NCI-H2196 (cell line): ENCODE results near the gene MKNK1.

Experiments used
- DNase-seq: peaks from one replicate; lab custom pipeline; 2025; ENCODE audit not compliant: unreplicated experiment; lab: John Stamatoyannopoulos, UW

Gene MKNK1

GRCh38 chr1:46568461-46568891 lies 35.6 kb downstream of the MKNK1 start:
- no peak for DNase-seq

- DNase-seq: no peak
These were observed 40.7 kb downstream of the MKNK1 start for GRCh38 chr1:46563341-46563740.

GRCh38 chr1:46562498-46562897 lies 41.6 kb downstream of the MKNK1 start:
- no peak for DNase-seq

GRCh38 chr1:46558966-46559365 lies 45.1 kb downstream of the MKNK1 start:
- no peak for DNase-seq

GRCh38 chr1:46558141-46558963 lies 45.7 kb downstream of the MKNK1 start:
- no peak for DNase-seq

- DNase-seq: no peak
These were observed 46.7 kb downstream of the MKNK1 start for GRCh38 chr1:46557403-46557802.

GRCh38 chr1:46556822-46557221 lies 47.2 kb downstream of the MKNK1 start:
- DNase-seq: no peak

- no peak for DNase-seq
These were observed 48.0 kb downstream of the MKNK1 start for GRCh38 chr1:46555826-46556619.

- no peak for DNase-seq
These were observed 49.3 kb downstream of the MKNK1 start for GRCh38 chr1:46554597-46555381.

- DNase-seq: no peak
These were observed 49.9 kb downstream of the MKNK1 start for GRCh38 chr1:46554236-46554596.

GRCh38 chr1:46553506-46553905 lies 50.6 kb downstream of the MKNK1 start:
- DNase-seq: no peak

- DNase-seq: no peak
These were observed 51.5 kb downstream of the MKNK1 start for GRCh38 chr1:46552357-46553237.

GRCh38 chr1:46551597-46552095 lies 52.4 kb downstream of the MKNK1 start, which contains the start of gene KNCN:
TSS of gene KNCN (minus strand) at chr1:46551647. CDS start at chr1:46551215, 432 bp downstream.
- no peak for DNase-seq

- no peak for DNase-seq
These were observed 53.3 kb downstream of the MKNK1 start for GRCh38 chr1:46550751-46551231.

- peak; percentile 42 for DNase-seq
These were observed 54.1 kb downstream of the MKNK1 start for GRCh38 chr1:46549697-46550681.

GRCh38 chr1:46547481-46548383 lies 56.3 kb downstream of the MKNK1 start:
- DNase-seq: peak; percentile 35

- DNase-seq: no peak
These were observed 57.9 kb downstream of the MKNK1 start for GRCh38 chr1:46546210-46546609.

- DNase-seq: no peak
These were observed 58.3 kb downstream of the MKNK1 start for GRCh38 chr1:46545784-46546183.
